Right kidney (tissue), 1 donor: Measurements from ENCODE around the gene HERC5.
"Not testable (repeated sequence)": the region's sequence is repeated elsewhere in the genome, so short reads cannot be mapped to it uniquely, and the experiment has no call there.

Source experiments
- DNase-seq: peaks from one replicate; pipeline ENCODE4 v3.0.0-alpha.2; 2016

Gene HERC5

DNA sequence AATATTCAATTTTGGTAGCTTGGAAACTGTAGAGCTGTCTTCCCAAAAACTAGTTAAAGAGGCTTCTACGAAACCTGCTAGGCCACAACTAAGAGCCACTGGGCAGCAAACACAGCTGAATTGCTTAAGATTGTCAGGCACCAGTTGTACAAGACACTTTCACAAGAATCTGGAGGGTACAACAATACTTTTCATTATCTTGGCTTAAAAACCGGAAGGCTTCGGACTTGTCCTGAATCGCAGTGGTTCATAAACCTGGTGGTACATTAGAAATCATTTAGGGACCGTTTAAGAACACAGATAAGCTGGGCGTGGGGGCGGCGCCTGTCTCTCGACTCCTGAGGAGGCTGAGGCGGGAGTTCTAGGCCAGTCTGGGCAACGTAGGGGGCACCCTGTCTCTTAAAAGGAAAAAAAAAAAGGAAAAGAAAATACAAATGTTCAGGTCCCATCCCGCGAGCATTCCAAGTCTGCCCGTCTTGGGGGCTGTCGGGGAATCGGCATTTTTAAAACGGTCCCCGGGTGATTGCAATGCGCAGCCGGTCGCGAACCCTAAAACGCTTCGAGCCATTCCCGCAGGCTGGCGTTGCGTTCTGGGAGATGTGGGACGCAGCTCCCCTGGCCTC lies 65.9 kb downstream of the HERC5 start:
- no peak for DNase-seq

DNA sequence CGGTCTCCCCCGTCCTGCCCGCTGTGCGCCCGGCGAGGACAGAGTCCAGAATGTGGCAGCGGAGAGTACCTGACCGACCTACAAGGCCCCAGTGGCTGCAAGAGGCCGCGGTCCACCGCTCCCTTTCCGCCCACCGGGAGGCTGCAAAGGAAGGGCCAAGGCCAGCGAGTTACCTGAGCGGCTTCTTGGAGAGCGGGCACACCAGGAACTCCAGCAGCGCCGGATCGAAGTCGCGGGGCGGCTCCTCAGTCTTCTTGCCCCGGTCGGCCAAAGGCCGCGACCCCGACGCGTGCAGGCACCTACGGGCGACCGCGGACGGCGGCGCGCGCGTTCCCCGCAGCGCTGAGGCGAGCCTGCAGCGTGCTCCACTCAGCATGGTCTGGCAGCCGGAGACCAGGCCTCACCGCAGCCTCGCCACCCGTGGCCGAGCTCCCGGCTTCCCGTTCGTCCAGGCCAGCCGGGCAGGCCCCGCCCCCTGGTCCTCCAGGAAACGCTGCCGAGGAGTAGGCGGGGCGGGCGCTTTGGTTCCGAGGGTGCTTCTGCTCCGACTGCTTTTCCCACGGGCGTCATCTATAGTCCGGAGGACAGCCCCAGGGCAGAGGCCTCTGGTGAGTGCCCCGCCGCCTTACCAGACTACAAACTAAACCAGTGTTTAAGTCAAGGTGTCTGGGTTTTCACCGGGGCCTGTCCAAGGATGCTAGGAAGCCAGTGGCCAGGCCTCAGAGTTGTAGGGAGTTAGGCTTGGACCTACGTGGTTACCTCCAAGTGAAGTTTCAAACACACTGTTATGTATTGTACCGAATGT lies 66.6 kb downstream of the HERC5 start, which contains the start of gene PYURF:
TSS of gene PYURF (minus strand) at position 452 of the 805 bp plus-strand sequence. CDS start at position 376, 76 bp downstream.
- DNase-seq: peak; percentile 96

DNA sequence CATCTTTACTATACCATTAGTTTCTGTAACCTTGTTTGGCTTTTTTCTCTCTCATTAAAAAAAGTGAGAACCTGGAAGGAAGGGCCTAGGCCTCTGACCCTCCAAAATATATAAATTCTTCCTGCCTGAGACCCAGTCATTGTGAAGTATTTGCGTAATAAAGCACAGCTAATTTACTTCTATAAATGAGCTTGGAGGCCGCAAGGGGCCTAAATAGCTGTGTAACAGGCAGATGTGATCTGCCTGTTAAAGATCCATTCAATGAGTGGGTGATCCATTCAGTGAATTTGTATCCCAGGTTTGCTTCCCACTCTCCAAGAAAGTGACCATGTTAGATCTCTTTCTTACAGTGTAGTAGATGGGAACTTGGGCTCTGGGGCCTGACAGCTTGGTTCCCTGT lies 67.3 kb downstream of the HERC5 start:
- DNase-seq: no peak

DNA sequence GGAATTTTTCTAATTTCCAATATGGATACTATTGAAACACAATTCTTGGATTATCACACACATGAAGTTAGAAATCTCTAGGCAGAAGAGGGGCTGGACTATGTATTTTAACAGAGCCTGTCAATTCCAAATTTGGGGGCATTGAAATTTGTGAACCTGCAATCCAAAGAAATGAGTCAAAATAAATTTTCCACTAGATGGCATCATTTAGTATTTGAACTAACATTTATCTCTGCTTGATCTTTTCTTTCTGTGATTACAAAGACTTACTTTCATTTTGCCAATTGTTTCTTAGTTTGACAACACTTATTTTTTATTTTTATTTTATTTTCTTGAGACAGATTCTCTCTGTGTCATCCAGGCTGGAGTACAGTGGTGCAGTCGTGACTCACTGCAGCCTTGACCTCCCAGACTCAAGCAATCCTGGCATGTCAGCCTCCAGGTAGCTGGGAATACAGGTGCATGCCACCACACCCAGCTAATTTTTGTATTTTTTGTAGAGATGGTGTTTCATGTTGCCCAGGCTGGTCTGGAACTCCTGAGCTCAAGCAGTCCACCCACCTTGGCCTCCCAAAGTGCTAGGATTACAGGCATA lies 69.4 kb downstream of the HERC5 start:
- no peak for DNase-seq

DNA sequence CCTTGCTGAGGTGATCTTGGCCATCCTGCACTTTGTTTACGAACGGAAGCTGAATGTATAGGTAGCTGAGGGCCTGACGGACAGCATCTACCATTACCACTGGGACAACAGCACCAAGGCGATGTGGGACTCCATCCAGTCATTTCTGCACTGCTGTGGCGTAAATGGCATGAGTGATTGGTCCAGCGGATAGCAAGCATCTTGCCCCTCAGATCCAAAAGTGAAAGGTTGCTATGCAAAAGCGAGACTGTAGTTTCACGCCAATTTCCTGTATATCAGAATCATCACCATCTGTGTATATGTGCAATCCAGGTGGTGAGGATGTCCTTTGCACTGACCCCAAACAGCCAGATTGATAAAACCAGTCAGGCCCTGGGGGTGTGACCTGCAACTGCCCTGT lies 70.9 kb downstream of the HERC5 start:
- no peak for DNase-seq

DNA sequence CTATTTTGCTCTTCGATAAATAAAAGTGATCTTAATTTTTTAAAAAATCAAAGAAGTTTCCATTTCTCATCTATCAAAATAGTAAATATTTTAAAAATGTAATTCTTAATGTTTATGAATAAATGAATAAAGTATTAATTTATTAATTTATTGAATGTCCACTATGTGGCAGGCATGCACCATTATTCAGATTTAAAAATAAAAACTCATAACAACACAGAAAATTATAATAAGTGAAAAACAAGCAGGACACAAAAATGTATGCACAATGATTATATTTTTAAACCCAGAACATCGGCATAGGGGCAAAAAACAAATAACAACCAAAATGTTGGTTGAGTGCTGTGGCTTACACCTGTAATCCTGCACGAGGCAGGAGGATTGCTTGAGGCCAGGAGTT lies 71.9 kb downstream of the HERC5 start:
- no peak for DNase-seq

DNA sequence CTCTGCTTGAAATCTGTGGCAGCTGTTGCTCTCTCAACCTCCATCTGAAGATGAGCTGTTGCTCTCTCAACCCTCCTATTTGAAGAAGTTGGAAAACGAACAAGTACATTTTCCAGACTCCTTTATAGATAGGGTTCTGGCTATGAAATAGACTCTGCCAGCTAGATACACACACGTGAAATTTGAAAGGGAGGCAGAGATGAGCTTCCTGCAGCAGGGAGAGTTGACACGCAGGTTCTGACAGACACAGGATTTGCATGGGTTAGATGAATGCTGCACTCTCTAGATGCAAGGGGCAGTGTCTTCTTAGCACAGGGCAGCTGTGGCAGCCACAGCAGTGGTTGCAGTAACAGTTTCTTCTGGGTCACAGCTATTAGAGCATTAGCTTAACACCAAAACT lies 74.6 kb downstream of the HERC5 start:
- DNase-seq: no peak

DNA sequence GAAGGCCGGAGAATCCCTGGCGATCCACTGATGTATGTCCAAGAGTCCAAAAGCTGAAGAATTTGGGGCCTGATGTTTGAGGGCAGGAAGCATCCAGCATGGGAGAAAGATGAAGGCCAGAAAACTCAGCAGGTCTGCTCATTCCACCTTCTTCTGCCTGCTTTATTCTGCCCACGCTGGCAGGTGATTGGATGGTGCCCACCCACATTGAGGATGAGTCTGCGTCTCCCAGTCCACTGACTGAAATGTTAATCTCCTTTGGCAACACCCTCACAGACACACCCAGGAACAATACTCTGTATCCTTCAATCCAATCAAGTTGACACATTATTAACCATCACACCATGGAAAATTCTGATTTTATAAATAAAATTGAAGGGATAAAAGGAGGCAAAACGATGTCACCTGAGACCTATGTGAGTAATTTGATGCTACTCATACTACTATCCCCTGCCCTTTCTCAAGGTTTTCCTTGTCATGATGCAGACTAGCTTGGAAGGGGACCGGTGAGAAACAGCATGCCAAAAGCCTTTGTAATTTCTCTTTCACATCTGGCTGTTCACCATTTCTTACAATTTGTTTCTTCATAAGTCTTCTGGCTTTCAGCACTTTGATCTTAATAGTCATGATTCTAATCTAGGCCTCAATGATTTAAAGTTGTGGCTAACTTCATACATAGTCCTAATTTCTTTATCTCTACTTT lies 76.3 kb downstream of the HERC5 start:
- no peak for DNase-seq

DNA sequence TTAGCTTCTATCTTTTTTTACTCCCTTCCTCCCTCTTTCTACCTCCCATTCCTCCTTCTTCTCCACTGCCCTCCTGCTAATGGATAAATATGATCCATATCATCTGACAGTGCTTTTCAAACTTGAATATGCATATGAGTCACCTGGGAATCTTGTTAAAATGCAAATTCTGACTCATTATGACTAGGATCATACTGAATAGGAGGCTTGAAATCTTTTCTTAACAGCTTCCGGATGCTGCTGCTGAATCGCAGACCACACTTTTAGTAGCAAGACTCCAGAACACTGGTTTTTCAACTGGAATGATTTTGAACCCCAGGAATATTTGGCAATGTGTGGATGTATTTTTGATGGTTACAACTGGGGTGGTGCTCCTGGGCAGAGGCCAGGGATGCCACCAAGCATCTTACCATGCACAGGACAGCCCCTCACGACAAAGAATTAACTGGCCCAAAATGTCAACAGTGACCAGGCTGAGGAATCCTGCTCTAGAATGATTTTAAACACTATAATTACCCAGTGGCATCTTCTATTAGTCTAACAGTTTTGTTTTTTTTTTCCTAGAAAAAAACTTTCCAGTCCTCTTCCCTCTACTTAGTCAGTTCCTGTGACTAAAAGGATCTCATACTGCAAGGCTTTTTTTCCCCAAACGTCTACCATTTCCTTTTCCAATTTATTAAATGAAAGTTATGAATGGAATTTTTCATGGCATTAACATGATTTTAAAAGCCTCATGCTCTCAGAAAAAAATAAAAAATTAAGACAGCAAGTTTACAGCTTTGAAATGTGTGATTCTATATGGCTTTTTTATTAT lies 77.2 kb downstream of the HERC5 start:
- DNase-seq: no peak

DNA sequence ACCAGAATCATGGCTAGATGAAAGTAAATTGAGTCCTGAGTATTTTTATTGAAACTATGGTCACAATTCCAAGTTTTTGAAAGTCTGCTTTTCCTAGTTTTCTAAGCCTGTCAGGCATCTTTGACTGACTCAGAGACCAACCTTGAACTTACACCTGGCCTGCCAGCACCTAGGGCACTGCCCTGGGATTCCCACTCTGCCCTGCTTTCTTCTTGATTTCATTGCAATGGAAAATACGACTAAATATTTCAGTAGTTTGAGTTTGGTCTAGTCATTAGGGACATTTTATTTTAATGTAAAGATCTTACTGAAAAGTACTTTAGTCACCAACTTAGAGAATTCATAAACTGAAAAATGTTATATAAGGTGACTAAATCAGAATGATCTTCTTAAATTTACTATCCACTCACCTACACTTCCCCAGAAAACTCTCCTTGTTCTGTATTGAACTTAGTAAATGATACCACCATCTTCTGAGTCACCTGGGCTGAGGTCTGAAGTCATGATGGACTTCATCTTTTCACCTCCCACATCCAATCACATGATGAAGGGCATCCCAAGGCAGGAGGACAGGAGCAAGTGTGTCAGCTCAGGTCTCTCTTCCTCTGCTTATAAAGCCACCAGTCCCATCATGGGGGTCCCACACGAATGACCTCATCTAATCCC lies 78.3 kb downstream of the HERC5 start:
- DNase-seq: no peak

DNA sequence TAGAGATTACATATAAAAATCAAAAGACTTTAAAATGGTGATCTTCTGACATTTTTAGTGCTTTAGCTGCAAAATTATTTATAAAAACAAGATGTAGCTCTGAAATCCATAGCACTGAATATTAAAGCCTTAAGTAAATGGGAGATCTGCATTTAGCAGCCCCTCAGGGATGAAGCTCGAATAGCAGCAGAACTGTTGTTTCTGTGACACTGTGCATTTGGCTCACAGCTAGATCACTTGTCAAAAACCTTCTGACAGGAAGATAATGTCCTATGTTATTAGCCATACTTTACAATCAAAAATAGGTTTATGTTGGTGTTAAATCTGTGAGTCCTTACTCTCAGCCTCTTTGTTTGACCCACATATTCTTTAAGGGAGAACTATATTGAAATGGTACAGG lies 80.8 kb downstream of the HERC5 start:
- no peak for DNase-seq

DNA sequence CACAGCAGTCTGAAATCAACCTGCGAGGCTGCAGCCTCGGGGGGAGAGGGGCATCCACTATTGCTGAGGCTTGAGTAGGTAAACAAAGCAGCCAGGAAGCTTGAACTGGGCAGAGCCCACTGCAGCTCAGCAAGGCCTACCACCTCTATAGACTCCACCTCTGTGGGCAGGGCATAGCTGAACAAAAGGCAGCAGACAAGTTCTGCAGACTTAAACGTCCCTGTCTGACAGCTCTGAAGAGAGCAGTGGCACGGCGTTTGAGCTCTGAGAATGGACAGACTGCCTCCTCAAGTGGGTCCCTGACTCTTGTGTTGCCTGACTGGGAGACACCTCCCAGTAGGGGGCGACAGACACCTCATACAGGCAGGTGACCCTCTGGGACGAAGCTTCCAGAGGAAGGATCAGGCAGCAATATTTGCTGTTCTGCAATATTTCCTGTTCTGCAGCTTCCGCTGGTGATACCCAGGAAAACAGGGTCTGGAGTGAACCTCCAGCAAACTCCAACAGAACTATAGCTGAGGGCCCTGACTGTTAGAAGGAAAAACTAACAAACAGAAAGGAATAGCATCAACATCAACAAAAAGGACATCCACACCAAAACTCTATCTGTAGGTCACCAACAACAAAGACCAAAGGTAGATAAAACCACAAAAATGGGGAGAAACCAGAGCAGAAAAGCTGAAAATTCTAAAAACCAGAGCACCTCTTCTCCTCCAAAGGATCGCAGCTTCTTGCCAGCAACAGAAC lies 82.6 kb downstream of the HERC5 start:
- DNase-seq: not testable (repeated sequence)

DNA sequence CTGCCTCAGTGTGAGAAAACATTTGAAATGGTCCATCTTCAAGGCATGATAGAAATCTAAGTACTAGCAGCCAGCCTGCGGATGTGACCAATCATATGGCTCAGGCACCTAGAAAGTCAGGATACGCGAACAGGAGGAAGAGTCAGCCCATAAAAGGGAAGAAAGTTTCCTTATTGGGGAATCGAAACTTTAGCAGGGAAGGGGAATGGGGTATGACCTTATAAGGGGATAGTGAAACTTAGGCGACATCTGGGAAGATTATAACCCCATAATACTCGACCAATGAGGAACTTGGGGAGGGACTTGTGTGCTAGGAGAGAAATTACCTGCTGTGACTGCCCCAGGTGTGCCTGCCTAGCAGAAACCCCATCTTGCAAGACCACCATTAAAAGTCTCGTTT lies 92.9 kb downstream of the HERC5 start:
- DNase-seq: no peak
